ENCODE results near the gene PCYOX1L.

Gene PCYOX1L

GRCh38 chr5:149417711-149418368, 60.0 kb downstream of the PCYOX1L start:
- no peak for TF ChIP-seq ZNF274 (IDR thresholded peaks at IDR 0.05; ENCODE audit: low read depth, low read length)
- H3K4me3 ChIP-seq (ENCODE audit: low read length), result no peak overlapping the region

GRCh38 chr5:149418910-149419531, 61.2 kb downstream of the PCYOX1L start:
- no peak overlapping the region for H3K4me3 ChIP-seq (ENCODE audit: low read length)
- no peak for TF ChIP-seq ZNF274 (IDR thresholded peaks at IDR 0.05; ENCODE audit: low read depth, low read length)

Measured in GM08714 (cell line).